DMS114 treated with DMSO at 0.1 percent for 48 hours (cell line): ENCODE data around the gene PPM1E.
A peak's percentile ranks its signal among the peaks of the same experiment; 100 is the strongest.

Source experiments
- DNase-seq: peaks from one replicate; lab custom pipeline; 2025; ENCODE audit not compliant: unreplicated experiment; lab: John Stamatoyannopoulos, UW

The PPM1E gene

DNA sequence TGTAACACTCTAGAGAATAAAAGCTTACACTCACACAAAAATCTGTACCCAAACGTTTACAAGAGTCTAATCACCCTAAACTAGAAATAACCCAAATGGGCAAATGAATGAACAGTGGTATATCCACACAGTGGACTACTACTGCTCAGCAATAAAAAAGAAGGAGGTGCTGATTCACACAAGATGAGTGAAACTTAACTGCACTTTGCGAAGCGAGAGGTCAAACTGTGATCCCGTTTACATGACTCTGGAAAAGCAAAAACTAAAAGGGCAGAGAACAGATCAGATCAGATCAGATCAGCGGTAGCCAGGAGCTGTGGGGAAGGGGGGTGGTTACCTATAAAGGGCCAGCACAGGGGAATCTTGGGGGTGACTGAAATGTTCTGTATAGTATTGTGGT is 237.7 kb downstream of the PPM1E start:
- no peak for DNase-seq

DNA sequence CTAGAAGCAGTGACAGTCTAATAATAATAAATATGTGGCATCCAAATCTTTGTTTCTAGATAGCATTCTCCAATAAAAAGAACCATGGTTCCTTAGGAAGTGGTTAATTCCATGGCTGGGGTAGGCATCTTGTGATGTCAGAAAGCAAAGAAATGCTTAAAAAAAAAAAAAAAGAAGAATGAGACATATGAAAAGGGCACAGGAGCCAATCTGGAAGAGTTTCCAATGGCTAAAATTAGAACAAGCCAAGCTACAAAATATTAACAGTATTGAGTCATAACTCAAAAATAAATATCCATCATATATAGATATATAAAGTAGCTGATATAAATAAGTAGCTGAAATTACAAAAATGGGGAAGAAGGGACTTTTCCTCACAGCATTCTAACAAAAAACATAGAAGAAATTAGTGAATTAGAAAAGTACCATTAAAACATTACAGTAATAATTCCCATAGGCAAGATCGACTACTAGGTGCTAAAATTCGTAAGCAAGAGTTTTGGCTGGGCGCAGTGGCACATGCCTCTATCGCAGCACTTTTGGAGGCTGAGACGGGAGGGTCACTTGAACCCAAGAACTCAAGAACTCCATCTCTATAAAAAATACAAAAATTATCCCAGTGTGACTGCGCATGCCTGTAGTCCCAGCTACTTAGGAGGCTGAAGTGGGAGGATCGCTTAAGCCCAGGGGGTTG is 239.7 kb downstream of the PPM1E start:
- no peak for DNase-seq

DNA sequence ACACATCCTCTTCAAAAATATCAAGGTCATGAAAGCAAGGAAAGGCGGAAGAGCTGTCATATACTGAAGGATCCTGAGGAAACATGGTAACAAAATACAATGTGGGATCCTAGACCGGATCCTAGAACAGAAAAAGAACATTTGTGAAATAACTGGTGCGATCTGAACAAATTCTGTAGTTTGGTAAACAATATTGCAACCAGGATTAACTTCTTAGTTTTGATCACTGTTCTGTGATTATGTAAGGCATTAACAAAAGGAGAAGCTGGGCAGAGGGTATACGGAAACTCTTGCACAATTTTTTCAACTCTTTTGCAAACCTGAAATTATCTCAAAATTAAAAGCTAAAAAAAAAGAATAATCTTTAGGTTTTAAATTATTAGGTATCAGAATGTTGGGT is 241.3 kb downstream of the PPM1E start:
- no peak for DNase-seq

DNA sequence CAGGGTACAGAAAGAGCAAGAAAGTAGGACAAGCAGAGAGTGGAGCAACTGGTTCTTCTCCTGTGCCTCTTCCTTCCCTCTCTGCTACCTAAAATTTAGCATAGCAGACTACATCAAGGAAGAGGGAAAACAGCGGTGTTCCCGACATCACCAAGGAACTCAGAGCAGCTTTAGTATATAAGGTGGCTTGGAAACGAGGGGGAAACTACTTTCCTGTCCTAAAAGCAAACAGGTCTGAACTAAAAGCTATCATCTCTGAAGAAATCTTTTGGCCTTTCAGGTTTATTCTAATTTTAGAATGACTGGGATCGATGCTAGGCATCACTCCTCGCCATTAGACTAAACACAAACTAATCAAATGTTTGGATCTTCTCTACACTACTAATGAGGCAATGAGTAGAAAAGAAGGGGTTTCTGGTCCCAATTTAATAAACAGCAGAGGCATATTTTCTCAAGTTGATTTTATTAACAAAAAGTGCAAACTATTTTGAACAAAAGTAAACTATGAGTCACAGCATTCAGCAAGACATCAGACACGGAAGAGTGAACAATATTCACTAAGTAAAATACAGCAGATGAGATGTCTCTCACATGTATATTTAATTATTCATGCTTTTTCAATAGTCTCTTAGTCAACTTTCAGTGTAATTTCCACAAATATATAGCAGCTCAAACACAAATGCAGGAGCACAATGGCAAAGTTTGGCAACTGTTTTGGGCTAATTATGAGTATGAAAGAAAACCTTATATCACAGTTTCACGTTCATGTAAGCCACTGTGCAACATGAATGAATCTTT is 242.3 kb downstream of the PPM1E start:
- DNase-seq, result no peak

DNA sequence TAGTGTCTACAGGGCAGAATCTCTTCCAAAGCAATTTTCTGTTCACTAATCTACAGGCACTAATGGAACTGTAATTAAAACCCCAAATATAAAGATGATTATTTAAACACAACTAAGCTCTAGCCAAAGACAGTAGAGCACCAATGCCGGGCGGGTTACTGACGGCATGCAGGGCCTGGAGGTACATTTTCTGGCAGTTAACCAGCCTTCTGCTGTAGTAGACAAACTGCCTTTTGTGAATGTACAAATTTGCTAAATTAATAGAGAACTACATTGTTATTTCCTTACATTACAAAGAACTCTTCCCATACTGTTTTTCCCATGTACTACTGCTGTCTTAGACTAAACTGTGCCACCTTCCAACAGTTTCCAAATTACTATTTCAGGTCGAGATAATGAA is 243.2 kb downstream of the PPM1E start:
- no peak for DNase-seq

DNA sequence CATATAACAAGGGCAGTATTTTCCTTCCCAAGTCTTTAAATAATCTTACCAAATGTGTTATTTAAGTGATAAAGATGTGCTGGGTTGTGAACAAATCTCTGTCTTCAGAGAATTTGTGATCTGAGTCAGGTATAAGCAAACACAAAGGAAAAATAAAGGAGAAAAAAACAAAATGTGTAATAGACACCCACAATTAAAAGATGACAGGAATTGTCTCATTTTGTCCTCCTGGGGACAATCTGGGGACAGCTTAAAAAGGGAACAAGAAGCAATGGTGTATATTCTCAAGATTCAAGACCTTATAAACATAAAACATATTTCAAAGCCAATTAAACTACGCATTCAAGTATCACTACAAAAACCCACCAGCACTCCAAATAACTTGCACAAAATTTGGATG is 243.8 kb downstream of the PPM1E start:
- no peak for DNase-seq

DNA sequence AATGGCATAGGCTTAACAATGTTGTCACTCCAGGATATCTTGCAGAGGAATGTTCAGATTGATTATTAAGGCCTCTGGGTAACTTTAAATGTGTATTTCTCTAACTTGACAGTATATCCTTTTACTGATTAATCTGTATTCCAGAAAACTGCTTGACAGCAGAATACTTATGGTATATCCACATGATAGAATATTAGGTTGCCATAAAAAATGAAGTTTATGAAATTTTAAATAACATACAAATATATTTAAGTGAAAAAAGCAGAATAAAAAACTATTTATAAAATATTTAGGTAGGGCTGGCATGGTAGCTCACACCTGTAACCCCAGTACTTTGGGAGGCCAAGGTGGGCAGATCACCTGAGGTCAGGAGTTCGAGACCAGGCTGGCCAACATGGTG is 244.4 kb downstream of the PPM1E start:
- no peak for DNase-seq

DNA sequence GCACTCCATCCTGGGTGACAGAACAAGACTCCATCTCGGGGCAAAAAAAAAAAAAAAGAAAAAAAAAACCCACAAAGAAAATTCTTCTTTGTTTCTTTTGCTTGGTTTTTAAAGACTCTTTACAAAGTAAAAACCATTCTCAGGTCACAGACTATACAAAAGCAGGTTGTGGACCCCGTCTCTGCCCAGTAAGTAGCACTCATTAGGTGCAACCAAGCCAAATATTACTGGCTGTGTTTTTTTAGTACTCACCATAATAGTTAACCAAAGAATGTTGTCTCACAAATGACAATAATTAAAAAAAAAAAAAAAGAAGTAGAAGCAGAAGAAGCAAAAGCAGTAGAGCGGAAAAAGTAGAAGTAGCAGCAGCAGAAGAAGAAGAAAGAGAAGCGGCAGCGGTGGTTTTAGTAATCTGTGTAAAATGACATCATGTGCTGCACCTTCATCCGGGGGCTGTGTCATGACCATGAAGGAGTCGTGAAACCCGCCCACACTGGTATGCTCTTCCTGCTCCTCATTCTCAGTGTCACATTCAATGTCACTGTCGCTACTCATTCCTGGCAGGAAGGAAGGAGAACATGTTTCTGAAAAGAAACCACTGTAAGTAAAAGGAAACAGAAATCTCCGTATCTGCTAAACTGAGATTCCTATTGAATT is 245.6 kb downstream of the PPM1E start:
- DNase-seq, result no peak

DNA sequence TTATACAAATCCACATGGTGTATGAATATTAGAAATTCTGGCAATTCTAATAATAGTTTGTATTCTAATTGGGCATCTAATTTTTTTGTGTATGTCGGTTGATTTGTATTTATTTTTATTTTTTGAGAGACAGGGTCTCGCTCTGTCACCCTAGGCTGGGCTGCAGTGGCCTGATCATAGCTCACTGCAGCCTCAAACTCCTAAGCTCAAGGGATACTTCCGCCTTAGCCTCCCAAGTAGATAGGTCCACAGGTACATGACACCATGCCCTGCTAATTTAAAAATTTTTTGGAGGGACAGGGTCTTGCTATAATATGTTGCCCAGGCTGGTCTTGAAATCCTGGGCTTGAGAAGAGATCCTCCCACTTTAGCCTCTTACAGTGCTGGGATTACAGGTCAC is 246.5 kb downstream of the PPM1E start:
- no peak for DNase-seq

DNA sequence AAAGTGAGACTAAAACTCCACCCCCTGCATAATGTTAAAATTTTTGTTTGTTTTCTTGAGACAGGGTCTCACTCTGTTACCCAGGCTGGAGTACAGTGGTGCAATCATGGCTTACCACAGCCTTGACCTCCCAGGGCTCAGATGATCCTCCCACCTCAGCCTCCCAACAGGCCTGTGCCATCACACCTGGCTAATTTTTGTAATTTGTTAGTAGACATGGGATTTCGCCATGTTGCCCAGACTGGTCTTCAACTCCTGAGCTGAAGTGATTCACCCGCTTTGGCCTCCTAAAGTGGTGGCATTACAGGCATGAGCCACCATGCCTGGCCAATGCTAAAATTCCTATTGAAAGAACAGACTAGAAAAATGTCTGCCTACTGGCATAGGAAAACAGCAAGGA is 247.2 kb downstream of the PPM1E start:
- DNase-seq, result no peak

DNA sequence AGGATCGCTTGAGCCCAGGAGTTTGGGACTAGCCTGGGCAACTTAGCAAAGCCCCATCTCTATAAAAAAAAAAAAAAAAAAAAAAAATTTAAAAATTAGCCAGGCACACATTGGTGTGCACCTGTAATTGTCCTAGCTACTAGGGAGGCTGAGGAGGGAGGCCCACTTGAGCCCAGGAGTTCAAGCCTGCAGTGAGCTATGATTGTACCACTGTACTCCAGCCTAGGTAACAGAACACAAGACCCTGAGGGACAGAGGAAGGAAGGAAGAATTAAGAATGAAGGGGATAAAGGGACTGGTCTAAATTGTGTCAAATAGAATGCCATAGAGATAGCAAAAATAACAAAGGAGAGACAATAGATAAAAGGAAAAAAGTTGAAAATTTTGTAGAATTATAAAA is 248.2 kb downstream of the PPM1E start:
- DNase-seq, result no peak

DNA sequence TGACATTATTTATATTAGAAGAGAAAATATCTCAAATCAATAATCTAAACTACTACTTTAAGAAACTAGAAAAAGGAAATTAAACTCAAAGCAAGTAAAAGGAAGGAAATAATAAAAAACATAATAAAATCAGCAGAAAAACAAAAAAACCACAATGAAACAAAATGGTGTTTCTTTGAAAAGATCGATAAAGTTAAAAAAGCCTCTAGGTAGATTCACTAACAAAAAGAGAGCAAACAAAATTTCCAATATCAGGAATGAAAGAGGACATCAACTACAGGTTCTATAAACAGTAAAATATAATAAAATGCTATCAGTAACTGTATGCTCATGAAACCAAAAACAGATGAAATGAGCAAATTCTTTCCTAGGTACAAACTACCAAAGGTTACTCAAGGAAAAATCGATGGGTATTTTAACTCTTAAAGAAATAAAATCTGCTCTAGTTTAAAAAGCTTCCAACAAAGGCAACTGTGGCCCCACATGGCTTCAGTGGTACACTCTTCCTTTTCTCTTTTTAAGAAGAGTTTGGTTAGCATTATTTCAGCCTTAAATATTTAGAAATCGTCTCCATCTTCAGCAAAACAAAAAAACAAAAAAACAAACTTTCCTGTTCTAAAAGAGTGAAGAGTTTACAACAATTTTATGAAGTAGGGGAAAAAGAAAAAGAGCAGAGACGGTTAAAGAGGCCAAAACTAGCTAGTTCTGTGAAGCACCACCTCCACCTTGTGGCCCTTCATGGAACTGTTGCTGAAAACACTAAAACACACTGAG is 248.9 kb downstream of the PPM1E start:
- DNase-seq, result peak; percentile 72

DNA sequence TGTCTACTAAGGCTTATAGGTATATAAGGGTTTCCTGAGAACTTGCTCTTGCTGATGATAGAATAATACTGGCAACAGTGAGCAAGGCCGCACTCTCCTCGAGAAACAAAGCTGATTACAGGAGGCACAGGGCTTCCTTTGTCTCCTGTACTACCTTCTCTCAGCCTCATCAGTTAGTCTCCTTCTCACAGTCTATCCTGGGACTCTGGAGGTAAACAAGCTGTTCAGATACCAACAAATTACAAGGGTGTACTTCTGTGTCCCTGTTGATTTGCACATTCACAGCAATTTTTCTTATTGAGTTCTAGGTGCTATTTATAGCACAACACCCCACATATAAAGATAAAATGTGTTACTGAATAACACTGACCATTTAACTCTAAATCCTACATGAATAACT is 252.3 kb downstream of the PPM1E start:
- no peak for DNase-seq

DNA sequence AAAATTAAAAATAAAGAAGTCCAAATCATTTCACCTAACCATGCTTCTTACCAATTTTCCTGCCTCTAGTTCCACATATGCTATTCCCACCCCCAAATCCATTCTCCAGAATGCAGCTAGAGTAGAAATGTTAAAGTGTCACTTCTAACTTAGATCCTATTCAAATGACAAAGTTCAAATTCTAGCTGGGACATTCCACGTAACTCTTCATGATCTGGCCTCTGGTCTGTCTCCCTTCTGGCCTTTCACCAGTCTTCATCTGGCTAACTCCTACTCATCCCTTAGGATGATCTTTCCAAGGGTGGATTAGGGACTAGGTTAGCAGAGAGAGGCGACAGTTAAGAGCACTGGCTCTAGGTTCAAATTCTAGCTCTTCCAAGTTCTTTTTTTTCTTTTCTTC is 253.1 kb downstream of the PPM1E start:
- no peak for DNase-seq

DNA sequence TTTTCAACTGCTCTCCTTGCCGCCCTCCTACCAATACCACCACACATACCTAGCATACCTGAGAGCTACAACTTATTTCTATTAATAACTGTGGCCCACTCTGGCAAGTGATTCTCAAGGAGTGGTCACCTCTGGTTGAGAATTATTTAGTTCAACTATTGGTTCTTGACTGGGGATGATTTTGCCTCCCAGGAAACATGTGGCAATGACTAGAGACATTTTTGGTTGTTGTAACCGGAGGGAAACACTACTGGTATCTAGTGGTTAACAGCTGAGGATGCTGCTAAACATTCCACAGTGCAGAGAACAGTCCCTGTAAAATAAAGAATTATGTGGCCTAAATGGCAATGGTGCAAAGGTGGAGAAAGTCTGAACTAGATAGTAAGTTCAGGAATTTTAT is 254.4 kb downstream of the PPM1E start:
- DNase-seq, result no peak

DNA sequence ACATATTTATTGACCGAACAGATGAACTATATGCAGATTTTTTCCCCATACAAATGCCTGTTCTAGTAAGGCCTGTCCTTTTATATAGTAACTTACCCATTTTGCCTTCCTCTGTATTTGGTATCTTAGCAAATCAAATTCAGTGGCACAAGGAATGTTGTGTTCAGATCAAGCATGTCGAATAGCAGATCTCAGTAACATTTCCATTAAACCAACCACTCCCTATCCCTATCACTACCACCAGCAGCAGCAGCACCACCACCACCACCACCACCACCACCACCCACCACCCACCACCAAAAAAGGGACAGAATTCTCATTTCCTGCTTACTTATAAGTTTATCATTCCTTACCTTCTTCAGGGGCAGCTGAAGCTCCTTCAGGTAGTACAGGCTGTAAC is 256.3 kb downstream of the PPM1E start:
- no peak for DNase-seq

DNA sequence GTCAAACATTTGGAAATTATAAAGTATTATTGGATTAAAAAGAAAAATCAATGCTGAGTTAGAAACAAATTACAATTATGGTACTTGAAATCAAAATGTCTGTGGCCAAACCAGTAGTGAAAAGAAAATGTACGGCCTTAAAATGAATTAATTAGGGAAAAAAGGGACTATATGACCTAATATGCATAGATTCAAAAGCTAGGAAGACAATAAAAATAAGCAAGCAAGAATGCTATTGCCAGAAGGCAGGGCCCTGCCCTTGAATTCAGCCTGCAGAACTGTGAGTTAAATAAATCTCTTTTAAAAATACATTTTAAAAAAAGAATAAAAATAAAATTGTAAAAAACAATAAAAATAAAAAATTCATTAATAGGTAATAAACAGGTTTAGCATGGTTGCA is 262.4 kb downstream of the PPM1E start:
- DNase-seq, result no peak

DNA sequence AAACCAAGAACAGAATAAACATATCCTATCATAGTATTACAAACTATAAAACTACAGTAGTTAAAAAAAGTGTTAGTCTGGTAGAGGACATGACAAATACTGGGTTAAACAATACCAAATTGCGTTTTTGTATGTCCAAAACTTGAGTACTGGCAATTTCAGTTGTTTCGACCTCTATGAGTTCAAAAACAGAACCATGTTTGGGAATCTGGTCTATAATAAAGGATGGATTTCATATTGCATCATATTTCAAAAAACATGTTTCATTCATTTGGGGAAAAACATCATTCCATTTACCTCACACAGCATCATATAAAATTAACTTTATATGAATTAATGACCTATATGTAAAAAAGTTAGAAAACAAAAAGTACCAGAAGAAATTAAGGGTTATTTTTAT is 269.3 kb downstream of the PPM1E start:
- DNase-seq, result no peak

DNA sequence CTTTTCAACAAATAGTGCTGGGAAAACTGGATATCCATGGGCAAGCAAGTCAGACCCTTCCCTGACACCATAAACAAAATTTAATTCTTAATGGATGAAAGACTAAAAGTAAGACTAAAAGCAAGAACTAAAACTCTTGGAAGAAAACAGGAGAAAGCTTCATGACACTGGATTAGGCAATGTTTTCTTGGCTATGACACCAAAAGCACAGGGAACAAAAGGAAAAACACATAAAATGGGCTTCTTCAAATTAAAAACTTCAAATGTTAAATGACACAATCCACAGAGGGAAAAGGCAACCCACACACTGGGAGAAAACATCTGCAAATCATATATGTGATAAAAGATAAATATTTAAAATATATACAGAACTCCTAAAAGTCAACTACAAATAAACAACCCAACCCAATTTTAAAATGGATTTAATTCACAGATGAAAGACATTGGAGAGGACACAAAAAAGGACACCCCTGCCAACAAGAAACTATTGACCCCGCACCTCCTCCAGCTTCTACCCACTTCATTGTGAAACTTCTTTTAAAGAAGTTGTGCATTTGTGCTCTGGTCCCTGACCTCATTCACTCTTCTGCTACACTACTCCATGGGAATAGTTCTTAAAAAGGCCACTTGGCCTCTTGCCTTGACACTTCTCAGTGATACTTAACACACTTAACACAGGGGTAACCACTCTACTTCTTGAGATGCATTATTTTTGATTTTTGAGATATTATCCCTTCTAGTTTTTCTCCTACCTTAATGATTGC is 270.7 kb downstream of the PPM1E start:
- no peak for DNase-seq

DNA sequence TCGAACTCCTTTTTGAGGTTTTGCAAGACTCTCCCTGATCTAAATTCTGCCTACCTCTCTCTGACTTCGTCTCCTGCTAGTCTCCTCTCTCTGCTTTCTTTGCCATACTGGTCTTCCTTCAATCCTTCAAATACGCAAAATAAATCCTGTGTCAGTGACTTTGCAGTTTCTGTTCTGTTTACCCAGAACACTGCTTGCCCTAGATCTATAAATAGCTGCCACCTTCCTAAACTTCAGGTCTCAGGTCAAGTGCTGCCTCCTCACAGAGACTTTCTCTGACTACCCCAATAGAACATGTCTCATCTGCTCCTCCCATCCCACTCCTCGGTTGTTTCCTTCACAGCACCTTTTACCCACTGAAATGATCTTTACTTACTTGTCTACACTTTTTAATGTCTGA is 272.1 kb downstream of the PPM1E start:
- DNase-seq, result no peak

DNA sequence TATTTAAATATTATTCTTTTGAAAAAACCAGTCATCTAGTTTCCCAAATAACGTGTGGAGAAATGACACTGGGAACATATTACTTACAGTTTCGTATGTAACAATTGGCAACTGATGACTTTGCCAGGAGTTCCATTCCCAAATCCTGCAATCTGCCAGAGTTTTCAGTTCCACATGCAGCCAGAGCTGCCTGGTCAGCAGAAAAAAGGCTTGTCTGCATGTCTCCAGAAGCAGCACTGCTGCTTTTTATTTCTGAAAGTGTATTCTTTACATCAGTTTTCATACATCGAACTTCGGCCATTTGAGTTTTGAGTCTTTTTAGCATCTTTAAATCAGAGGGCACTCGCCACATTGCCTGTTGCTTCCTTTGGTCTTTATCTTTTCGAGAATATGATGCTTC is 272.7 kb downstream of the PPM1E start:
- DNase-seq, result no peak
